ENCODE measurements around the gene ADAD2. TPM values are rescaled to one million over a fixed set of nuclear protein-coding genes. Genes with fewer than 3 reads are reported as not detected.

Gene ADAD2
- total and polyA plus RNA-seq, 10 of the 15 experiments (the other 5 are each of a cell fraction or from before 2014, with no cell fraction given), result 0.44 to 0.68 (median 0.51) TPM; not detected in 7

DNA sequence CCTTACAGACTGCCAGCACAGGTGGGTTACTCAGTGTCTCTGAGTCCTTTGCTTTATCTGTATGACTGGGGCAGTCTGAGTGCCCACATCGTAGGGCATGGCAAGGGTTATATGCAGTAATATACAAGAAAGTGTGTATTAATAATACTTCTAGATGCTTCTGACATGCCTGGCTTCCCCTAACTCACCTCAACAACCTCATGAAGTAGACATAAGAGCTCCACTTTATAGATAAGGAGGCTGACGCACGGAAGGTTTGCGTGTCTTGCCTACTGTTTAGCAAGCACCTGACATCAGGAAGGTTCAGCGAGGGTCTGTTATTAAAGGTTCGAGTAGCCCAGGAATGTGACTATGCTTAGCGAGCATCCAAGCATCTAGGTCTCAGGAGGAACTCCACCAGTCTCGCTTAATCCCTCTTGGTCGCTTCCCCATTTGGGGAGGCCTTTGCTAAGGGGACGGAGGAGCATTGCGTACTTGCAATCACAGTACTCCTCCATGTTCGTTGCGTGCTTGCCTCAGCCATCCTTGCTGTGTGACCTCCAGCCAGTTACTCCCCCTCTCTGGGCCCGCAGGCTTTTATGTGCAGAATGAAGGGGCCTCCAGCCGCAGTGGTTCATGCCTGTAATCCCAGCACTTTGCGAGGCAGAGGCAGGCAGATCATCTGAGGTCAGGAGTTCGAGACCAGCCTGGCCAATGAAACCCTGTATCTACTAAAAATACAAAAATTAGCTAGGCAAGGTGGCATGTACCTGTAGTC lies 47.2 kb downstream of the ADAD2 start:
- H3K4me2 ChIP-seq (ENCODE audit: control insufficient read depth, insufficient read depth), result no peak overlapping the region
- no peak overlapping the region for H3K9ac ChIP-seq (ENCODE audit: control insufficient read depth, insufficient read depth, low read length)
- no peaks in the 10 kb centered on the region for H3K4me1 ChIP-seq (ENCODE audit: control insufficient read depth, insufficient read depth, low read length)
- TF ChIP-seq SREBF1 (IDR thresholded peaks at IDR 0.05; ENCODE audit: low read length) (no peak), HDAC2 (IDR thresholded peaks at IDR 0.05) (no peak), LARP7 (IDR thresholded peaks at IDR 0.05) (no peak), ZNF274 (IDR thresholded peaks at IDR 0.05; ENCODE audit: insufficient read depth, insufficient read length) (no peak)
- TF ChIP-seq, protein P1, sequence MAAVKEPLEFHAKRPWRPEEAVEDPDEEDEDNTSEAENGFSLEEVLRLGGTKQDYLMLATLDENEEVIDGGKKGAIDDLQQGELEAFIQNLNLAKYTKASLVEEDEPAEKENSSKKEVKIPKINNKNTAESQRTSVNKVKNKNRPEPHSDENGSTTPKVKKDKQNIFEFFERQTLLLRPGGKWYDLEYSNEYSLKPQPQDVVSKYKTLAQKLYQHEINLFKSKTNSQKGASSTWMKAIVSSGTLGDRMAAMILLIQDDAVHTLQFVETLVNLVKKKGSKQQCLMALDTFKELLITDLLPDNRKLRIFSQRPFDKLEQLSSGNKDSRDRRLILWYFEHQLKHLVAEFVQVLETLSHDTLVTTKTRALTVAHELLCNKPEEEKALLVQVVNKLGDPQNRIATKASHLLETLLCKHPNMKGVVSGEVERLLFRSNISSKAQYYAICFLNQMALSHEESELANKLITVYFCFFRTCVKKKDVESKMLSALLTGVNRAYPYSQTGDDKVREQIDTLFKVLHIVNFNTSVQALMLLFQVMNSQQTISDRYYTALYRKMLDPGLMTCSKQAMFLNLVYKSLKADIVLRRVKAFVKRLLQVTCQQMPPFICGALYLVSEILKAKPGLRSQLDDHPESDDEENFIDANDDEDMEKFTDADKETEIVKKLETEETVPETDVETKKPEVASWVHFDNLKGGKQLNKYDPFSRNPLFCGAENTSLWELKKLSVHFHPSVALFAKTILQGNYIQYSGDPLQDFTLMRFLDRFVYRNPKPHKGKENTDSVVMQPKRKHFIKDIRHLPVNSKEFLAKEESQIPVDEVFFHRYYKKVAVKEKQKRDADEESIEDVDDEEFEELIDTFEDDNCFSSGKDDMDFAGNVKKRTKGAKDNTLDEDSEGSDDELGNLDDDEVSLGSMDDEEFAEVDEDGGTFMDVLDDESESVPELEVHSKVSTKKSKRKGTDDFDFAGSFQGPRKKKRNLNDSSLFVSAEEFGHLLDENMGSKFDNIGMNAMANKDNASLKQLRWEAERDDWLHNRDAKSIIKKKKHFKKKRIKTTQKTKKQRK (IDR thresholded peaks at IDR 0.05; ENCODE audit: low read depth, low read length), result no peak
- ChIA-PET CTCF (no interaction called here), POLR2A (no interaction called here), SMC1A (ENCODE audit: uncharacterized antibody, unreplicated experiment) (no interaction called here), RAD21 (ENCODE audit: unreplicated experiment) (no interaction called here)
- H3K36me3 ChIP-seq (ENCODE audit: control insufficient read depth in 2 of 2, insufficient read depth in 2 of 2, low read length in 1 of 2), result no peaks in the 10 kb centered on the region
- no peak overlapping the region for H3K4me3 ChIP-seq
- in situ Hi-C loops (cut with MboI), result no loop called here
- intact Hi-C loops (cut with micrococcal nuclease; ENCODE audit: unreplicated experiment), result no loop called here
- 40% methylated on average over 17 of the region's 17 CpGs for WGBS (ENCODE audit: insufficient coverage, insufficient replicate concordance, low lambda C conversion rate, missing lambda C conversion rate)
- no peaks in the 10 kb centered on the region for H3K79me2 ChIP-seq (ENCODE audit: control insufficient read depth, insufficient read depth, low read length)
- BruUV-seq (replicated peaks), result no TSS peak
- DNase-seq (ENCODE audit: low read depth, low spot score), result no peak
- H3K9me3 ChIP-seq (replicated peaks; ENCODE audit: control insufficient read depth, insufficient read depth, low read length), result no peaks in the 10 kb centered on the region
- peaks cover 0 to 2% of the 10 kb centered on the region in 2 experiments; a peak in 2 of 4 replicates for H3K27me3 ChIP-seq (replicated peaks in 1 of 2; ENCODE audit: control insufficient read depth in 2 of 2, insufficient read depth in 2 of 2, low read length in 1 of 2)
- H4K20me1 ChIP-seq (ENCODE audit: control insufficient read depth, insufficient read depth), result no peaks in the 10 kb centered on the region
- H2AFZ ChIP-seq (ENCODE audit: control insufficient read depth, low read depth, low read length), result no peak overlapping the region
- FAIRE-seq, result no peak
- H3K27ac ChIP-seq (ENCODE audit: control insufficient read depth, insufficient read depth), result no peak overlapping the region
- no peak for ATAC-seq

Data from GM12878 (cell line).